Measurements from ENCODE around the gene NARS2. TPM values are rescaled to one million over a fixed set of nuclear protein-coding genes. Genes with fewer than 3 reads are reported as not detected.

The NARS2 gene
- total and polyA plus RNA-seq, 10 of the 15 experiments (the other 5 are each of a cell fraction or from before 2014, with no cell fraction given): 22.2 to 45.3 (median 36.3) TPM

GRCh38 chr11:78420796-78421209, 153.9 kb downstream of the NARS2 start (continued):
- TF ChIP-seq ZNF687 (IDR thresholded peaks at IDR 0.05): no peak

- intact Hi-C loops (cut with micrococcal nuclease; ENCODE audit: unreplicated experiment) (loop anchor here (1.0 to 10.0 kb wide), 2 partner anchors 45 to 346 kb away; partner anchors contain the start of gene NDUFC2), in situ Hi-C loops (cut with MboI) (no loop called here)
- Histone ChIP-seq H3K9me3 (replicated peaks; ENCODE audit: control insufficient read depth, insufficient read depth, low read length) (no peaks in the 10 kb centered on the region), H3K4me1 (ENCODE audit: control insufficient read depth, insufficient read depth, low read length) (peaks cover 34% of the 10 kb centered on the region), H3K79me2 (ENCODE audit: control insufficient read depth, insufficient read depth, low read length) (no peaks in the 10 kb centered on the region), H3K9ac (ENCODE audit: control insufficient read depth, insufficient read depth, low read length) (no peak overlapping the region), H2AFZ (ENCODE audit: control insufficient read depth, low read depth, low read length) (peak overlapping the region; percentile 67), H3K27me3 (replicated peaks in 1 of 2; ENCODE audit: control insufficient read depth in 2 of 2, insufficient read depth in 2 of 2, low read length in 1 of 2) (no peaks in the 10 kb centered on the region), H3K27ac (ENCODE audit: control insufficient read depth, insufficient read depth) (no peak overlapping the region), H4K20me1 (ENCODE audit: control insufficient read depth, insufficient read depth) (no peaks in the 10 kb centered on the region), H3K4me3 (peak overlapping the region; percentile 29; the same call in 1 of the 2 replicates), H3K36me3 (ENCODE audit: control insufficient read depth in 2 of 2, insufficient read depth in 2 of 2, low read length in 1 of 2) (no peaks in the 10 kb centered on the region), H3K4me2 (ENCODE audit: control insufficient read depth, insufficient read depth) (peak overlapping the region; percentile 89)
- BruUV-seq (replicated peaks): no TSS peak
- ChIA-PET CTCF (interaction anchor here (0.5 to 11.9 kb wide), 17 partner anchors 9 to 195 kb away, joined by 3 to 280 read pairs (median 5); partner anchors contain the start of gene NARS2), POLR2A (no interaction called here), SMC1A (ENCODE audit: uncharacterized antibody, unreplicated experiment) (interaction anchor here (0.8 to 7.1 kb wide), 9 partner anchors 9 to 193 kb away, joined by 3 to 87 read pairs (median 5); no protein-coding TSS in a partner anchor), RAD21 (ENCODE audit: unreplicated experiment) (interaction anchor here (0.8 to 2.4 kb wide), 4 partner anchors 9 to 192 kb away, joined by 3 to 14 read pairs (median 4); no protein-coding TSS in a partner anchor)
- DNase-seq (ENCODE audit: low read depth, low spot score) (no peak), FAIRE-seq (no peak), ATAC-seq (peak; percentile 16)
- WGBS (ENCODE audit: insufficient coverage, insufficient replicate concordance, low lambda C conversion rate, missing lambda C conversion rate): 3% methylated on average over 9 of the region's 9 CpGs
- TF ChIP-seq IKZF1 (conservative IDR thresholded peaks at IDR 0.05) (no peak), CTCF (IDR thresholded peaks at IDR 0.05 in 2 of 3, conservative IDR thresholded peaks at IDR 0.05 in 1 of 3; ENCODE audit: control insufficient read depth in 2 of 3, extremely low read depth in 1 of 3, insufficient read depth in 1 of 3, low read depth in 3 of 3, low read length in 3 of 3) (peak; percentile 59 to 74 (median 59)), PAX5 (IDR thresholded peaks at IDR 0.05; ENCODE audit: borderline replicate concordance, low read depth, low read length) (peak; percentile 51; the same call in 1 of the 2 replicates), MEF2B (IDR thresholded peaks at IDR 0.05; ENCODE audit: partially characterized antibody, poor library complexity, severe bottlenecking) (no peak), JUND (IDR thresholded peaks at IDR 0.05; ENCODE audit: low read depth, low read length) (no peak), SRF (IDR thresholded peaks at IDR 0.05; ENCODE audit: low read depth in 2 of 2, low read length in 2 of 2) (no peak), YY1 (IDR thresholded peaks at IDR 0.05; ENCODE audit: low read depth, low read length) (0 out of 2 replicates have a peak, but pooled peaks have one; percentile 12), BHLHE40 (IDR thresholded peaks at IDR 0.05; ENCODE audit: borderline replicate concordance in 1 of 2, low read depth in 2 of 2, low read length in 1 of 2) (no peak), RAD21 (IDR thresholded peaks at IDR 0.05; ENCODE audit: insufficient read depth, low read depth, low read length) (peak; percentile 43), CEBPZ (IDR thresholded peaks at IDR 0.05; ENCODE audit: low read depth, low read length) (no peak)
These were observed 154.4 kb downstream of the NARS2 start for GRCh38 chr11:78420255-78420764.
